ENCODE results near the gene SFSWAP. TPM values are rescaled to one million over a fixed set of nuclear protein-coding genes. Genes with fewer than 3 reads are reported as not detected.
"Not testable (repeated sequence)": the region's sequence is repeated elsewhere in the genome, so short reads cannot be mapped to it uniquely, and the experiment has no call there.

The SFSWAP gene
- total RNA-seq, 1 experiment from 2014 or later: 18.0 TPM

GRCh38 chr12:131693149-131693548 lies 17.7 kb upstream of the SFSWAP start:
- DNase-seq (ENCODE audit: low read depth, low spot score): no peak
- in situ Hi-C loops (cut with HindIII; ENCODE audit: low pct_unique_long_range_greater_than_20kb, low sequenced_read_pairs): no loop called here

DNA sequence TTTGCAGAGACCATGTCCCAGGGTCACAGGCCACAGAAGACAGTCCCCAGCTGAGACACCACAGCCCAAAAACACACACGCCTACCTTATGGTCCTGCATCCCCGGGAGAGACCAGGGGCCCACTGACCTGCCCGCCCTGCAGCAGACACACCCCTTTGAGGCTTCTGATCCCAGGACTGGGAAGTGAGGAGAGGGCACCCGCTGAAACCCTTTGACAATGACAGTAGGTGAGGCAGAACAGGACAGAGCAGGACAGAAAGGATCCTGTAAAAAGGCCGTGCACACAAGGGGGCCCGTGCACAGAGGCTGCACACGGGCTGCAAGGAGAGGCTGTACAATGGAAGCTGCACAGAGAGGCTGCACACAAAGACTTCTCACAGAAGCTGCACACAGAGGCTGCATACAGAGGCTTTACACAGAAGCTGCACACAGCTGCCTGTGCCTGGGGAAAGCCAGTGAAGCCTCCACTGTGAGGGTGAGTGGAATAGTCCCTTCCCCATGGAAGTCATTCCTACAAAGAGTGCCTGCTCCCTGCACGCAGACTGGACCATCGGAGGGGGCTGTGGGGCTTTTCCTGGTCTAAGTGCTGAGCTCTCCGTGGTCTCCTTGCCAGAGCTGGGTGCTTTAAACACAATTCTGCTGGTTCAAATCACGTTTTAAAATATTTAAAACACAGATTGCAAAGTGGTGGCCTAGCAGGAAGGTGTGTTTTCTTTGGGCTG lies 16.6 kb upstream of the SFSWAP start:
- DNase-seq (ENCODE audit: low read depth, low spot score): peak; percentile 57
- in situ Hi-C loops (cut with HindIII; ENCODE audit: low pct_unique_long_range_greater_than_20kb, low sequenced_read_pairs): no loop called here

GRCh38 chr12:131695968-131696367 lies 14.9 kb upstream of the SFSWAP start:
- no peak for DNase-seq (ENCODE audit: low read depth, low spot score)
- in situ Hi-C loops (cut with HindIII; ENCODE audit: low pct_unique_long_range_greater_than_20kb, low sequenced_read_pairs): no loop called here

DNA sequence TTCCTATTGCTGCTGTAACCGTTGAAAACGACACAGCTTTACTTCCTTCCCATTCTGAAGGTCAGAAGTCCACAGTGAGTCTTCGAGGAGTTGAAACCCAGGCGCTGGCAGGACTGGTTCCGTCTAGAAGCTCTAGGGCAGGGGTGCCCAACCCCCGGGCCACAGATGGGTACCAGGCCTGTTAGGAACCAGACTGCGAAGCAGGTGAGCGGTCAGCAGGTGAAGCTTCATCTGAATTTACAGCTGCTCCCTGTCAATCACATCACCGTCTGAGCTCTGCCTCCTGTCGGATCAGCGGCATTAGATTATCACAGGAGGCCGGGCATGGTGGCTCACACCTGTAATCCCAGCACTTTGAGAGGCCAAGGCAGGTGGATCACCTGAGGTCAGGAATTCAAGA lies 12.6 kb upstream of the SFSWAP start:
- in situ Hi-C loops (cut with HindIII; ENCODE audit: low pct_unique_long_range_greater_than_20kb, low sequenced_read_pairs): no loop called here

DNA sequence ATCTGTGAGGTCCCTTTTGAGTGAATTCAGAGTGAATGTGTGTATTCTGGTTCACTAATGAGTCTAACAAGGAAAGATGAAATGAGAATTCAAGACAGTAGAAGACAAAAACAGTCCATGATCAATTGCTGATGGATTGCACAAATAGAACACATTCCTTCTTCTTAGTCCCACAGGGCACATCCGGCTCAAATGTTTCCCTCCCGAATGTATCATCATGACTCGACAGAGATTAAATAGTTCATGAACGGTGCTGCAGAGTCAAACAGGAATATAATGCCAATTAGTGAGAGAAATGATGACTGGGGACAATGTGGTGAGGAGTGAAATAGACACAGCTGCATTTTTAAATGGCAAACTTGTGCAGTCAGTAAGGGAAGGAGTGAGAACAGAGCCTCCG lies 11.5 kb upstream of the SFSWAP start:
- in situ Hi-C loops (cut with HindIII; ENCODE audit: low pct_unique_long_range_greater_than_20kb, low sequenced_read_pairs): no loop called here
- no peak for DNase-seq (ENCODE audit: low read depth, low spot score)

More for the DNA sequence above, 12.6 kb upstream of the SFSWAP start:
- no peak for DNase-seq (ENCODE audit: low read depth, low spot score)

GRCh38 chr12:131700271-131700670 lies 10.6 kb upstream of the SFSWAP start:
- in situ Hi-C loops (cut with HindIII; ENCODE audit: low pct_unique_long_range_greater_than_20kb, low sequenced_read_pairs): no loop called here
- DNase-seq (ENCODE audit: low read depth, low spot score): no peak

DNA sequence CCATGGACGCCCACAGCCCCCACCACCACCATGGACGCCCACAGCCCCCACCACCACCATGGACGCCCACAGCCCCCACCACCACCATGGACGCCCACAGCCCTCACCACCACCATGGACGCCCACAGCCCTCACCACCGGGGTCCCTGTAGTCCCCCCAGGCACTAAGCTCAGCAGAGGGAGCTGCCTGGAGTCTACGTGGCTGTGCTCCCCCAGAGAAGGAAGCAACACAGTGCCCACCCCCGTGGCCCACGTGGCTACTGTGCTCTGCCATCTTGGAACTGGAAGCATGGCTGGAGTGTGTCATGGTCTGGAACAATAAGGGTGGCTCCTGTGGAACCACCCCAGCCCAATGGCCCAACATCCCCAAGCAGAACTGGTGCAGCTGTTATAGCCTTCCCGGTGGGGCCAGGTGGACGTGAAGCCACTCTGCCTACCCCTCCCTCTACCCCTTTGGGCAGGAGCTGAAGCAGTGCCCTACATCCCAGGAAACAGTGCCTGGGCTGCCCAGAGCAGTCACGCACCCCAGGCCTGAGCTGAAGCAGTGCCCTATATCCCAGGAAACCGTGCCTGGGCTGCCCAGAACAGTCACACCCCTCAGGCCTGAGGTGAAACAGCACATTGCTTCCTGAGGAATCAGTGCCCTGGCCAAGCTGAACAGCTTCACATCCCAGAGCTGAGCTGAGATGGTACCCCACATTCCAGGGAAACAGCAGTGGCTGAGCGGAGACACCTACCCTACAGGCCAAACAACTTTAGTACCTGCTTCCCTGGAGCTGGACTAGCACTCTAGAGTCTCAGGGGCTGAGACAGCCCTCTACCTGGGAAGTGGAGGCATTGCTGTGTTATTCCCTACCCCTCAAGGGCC lies 9.0 kb upstream of the SFSWAP start:
- no peak for DNase-seq (ENCODE audit: low read depth, low spot score)
- in situ Hi-C loops (cut with HindIII; ENCODE audit: low pct_unique_long_range_greater_than_20kb, low sequenced_read_pairs): no loop called here

DNA sequence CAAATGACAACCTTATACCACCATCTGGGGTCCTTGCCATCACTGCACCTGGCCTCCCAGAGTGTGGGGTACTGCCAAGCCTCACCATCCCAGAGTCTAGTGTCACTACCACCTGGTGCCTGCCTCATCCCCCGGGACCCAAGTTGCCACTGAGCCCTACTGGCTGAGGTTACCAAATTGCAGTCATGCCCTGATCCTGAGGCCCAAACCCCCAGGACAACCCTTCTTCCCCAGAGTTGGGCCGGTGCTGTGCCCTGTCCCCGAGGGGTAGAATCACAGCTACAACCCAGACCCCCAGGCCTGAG lies 8.4 kb upstream of the SFSWAP start:
- in situ Hi-C loops (cut with HindIII; ENCODE audit: low pct_unique_long_range_greater_than_20kb, low sequenced_read_pairs): no loop called here

GRCh38 chr12:131703161-131703560 lies 7.7 kb upstream of the SFSWAP start:
- no peak for DNase-seq (ENCODE audit: low read depth, low spot score)
- in situ Hi-C loops (cut with HindIII; ENCODE audit: low pct_unique_long_range_greater_than_20kb, low sequenced_read_pairs): no loop called here

More for the DNA sequence above, 8.4 kb upstream of the SFSWAP start:
- no peak for DNase-seq (ENCODE audit: low read depth, low spot score)

GRCh38 chr12:131704509-131704908 lies 6.4 kb upstream of the SFSWAP start:
- in situ Hi-C loops (cut with HindIII; ENCODE audit: low pct_unique_long_range_greater_than_20kb, low sequenced_read_pairs): no loop called here
- no peak for DNase-seq (ENCODE audit: low read depth, low spot score)

GRCh38 chr12:131706709-131707108 lies 4.2 kb upstream of the SFSWAP start:
- in situ Hi-C loops (cut with HindIII; ENCODE audit: low pct_unique_long_range_greater_than_20kb, low sequenced_read_pairs): not testable (repeated sequence)

GRCh38 chr12:131709226-131709625 lies 1.7 kb upstream of the SFSWAP start:
- in situ Hi-C loops (cut with HindIII; ENCODE audit: low pct_unique_long_range_greater_than_20kb, low sequenced_read_pairs): no loop called here
- no peak for DNase-seq (ENCODE audit: low read depth, low spot score)

More at GRCh38 chr12:131706709-131707108, 4.2 kb upstream of the SFSWAP start:
- DNase-seq (ENCODE audit: low read depth, low spot score): not testable (repeated sequence)

DNA sequence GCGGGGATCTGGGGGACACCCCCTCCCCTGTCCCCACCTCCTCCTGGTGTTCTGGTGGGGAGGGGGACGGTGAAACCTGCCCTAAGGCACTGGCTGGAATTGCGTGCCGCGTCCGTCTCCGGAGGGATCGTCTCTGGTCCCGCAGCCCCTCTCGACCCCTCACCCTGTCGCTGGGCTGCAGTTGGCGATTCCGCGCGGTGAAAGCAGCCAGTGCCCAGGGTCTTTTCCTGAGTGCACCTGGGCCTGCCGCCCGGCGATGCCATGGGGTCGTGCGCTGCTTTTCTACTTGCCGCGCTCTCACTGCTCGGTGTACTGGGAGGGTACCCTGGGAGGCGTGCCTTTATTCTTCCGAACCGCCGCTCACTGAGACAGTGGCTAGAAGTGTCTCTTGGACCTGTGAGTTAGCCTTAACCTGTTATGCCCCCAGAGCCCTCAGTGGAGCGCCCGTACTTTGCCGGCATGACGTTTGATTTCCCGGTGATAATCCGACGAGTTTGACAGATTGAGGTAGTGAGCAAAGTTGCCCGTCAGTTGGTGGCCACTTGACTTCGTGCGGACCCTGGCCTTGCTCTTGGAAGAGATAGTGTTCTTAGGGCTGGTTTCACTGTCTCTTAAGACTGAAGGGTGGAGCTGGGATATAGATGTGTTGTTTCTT lies 788 bp downstream of the SFSWAP start:
- in situ Hi-C loops (cut with HindIII; ENCODE audit: low pct_unique_long_range_greater_than_20kb, low sequenced_read_pairs): no loop called here
- DNase-seq (ENCODE audit: low read depth, low spot score): no peak

DNA sequence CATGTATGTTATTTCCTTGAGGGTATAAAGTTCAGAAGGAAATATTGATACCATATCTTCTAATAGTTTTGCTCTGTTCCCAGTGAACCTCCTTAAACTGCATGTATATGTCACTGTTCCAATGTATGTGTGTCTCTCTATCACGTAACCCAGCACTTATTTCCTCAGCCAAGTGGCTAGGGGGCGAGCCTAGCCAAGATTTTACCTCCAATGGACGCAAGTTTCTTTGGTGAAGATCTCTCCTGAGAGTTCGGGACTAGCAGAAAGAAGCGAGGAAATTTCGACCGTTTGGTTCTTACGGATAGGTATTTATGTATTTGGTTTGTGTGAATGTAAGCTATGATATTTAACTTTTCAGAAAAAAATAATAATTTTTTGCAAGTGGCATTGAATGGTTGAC lies 2.5 kb downstream of the SFSWAP start:
- peak; percentile 33 for DNase-seq (ENCODE audit: low read depth, low spot score)
- in situ Hi-C loops (cut with HindIII; ENCODE audit: low pct_unique_long_range_greater_than_20kb, low sequenced_read_pairs): no loop called here

- no peak for DNase-seq (ENCODE audit: low read depth, low spot score)
These were observed 3.9 kb downstream of the SFSWAP start for GRCh38 chr12:131714759-131715158.

GRCh38 chr12:131716282-131716681 lies 5.4 kb downstream of the SFSWAP start:
- in situ Hi-C loops (cut with HindIII; ENCODE audit: low pct_unique_long_range_greater_than_20kb, low sequenced_read_pairs): no loop called here
- no peak for DNase-seq (ENCODE audit: low read depth, low spot score)

More at GRCh38 chr12:131714759-131715158, 3.9 kb downstream of the SFSWAP start:
- in situ Hi-C loops (cut with HindIII; ENCODE audit: low pct_unique_long_range_greater_than_20kb, low sequenced_read_pairs): no loop called here

- in situ Hi-C loops (cut with HindIII; ENCODE audit: low pct_unique_long_range_greater_than_20kb, low sequenced_read_pairs): no loop called here
These were observed 9.4 kb downstream of the SFSWAP start for GRCh38 chr12:131720241-131720640.

GRCh38 chr12:131720921-131721320 lies 10.0 kb downstream of the SFSWAP start:
- no peak for DNase-seq (ENCODE audit: low read depth, low spot score)
- in situ Hi-C loops (cut with HindIII; ENCODE audit: low pct_unique_long_range_greater_than_20kb, low sequenced_read_pairs): no loop called here

More at GRCh38 chr12:131720241-131720640, 9.4 kb downstream of the SFSWAP start:
- DNase-seq (ENCODE audit: low read depth, low spot score): no peak
